Measurements from ENCODE around the gene MTF2.

MTF2 gene

GRCh38 chr1:93087532-93087931 lies 8.4 kb downstream of the MTF2 start:
- DNase-seq, result no peak

DNA sequence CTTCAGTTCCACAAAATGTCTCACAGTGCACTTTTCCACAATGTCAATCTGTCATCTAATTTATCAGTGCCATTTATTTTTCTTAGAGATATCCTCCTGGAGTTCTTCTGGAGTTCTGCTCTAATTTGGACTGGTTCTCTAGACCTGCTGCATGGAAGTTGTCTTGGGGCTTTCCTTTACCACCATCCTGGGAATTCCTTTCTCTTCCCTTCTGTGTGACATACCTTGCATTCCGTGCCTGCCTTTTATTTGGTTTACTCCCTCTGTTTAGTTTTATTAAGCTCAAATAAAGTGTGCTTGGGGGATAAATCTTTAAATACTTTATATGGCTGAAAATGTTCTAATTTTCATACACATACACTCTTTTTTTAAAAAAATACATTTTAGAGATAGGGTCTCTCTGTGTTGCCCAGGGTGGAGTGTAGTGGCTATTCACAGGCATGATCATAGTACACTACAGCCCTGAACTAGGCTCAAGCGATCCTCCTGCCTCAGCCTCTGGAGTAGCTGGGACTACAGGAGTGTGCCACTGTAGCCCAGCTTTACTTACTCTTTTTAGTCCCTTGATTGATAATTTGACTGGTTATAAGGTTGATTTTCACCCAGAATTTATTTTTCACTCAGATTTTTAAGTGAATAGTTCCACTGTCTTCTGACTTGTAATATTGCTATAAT lies 14.4 kb downstream of the MTF2 start:
- DNase-seq, result no peak

- DNase-seq, result no peak
Measured at GRCh38 chr1:93095804-93096585, 16.9 kb downstream of the MTF2 start.

DNA sequence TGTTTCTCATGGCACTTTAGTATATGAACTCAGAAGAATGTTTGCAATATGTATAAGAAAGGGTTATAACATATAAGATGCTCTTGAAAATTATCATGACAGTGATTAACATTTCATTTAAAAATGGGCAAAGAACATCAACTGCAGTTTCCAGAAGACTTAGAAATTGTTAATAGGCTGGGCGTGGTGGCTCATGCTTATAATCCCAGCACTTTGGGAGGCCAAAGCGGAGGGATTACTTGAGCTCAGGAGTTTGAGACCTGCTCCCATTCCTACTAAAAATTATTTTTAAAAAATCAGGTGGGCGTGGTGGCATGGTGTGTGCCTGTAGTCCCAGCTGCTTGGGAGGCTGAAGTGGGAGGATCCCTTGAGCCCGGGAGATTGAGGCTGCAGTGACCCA lies 23.1 kb downstream of the MTF2 start:
- no peak for DNase-seq

- no peak for DNase-seq
Measured at GRCh38 chr1:93106226-93106625, 27.1 kb downstream of the MTF2 start.

GRCh38 chr1:93107395-93107794 lies 28.3 kb downstream of the MTF2 start:
- no peak for DNase-seq

- no peak for DNase-seq
Measured at GRCh38 chr1:93108335-93108734, 29.3 kb downstream of the MTF2 start.

- DNase-seq, result no peak
Measured at GRCh38 chr1:93109578-93109977, 30.5 kb downstream of the MTF2 start.

- DNase-seq, result no peak
Measured at GRCh38 chr1:93111065-93111464, 32.0 kb downstream of the MTF2 start.

DNA sequence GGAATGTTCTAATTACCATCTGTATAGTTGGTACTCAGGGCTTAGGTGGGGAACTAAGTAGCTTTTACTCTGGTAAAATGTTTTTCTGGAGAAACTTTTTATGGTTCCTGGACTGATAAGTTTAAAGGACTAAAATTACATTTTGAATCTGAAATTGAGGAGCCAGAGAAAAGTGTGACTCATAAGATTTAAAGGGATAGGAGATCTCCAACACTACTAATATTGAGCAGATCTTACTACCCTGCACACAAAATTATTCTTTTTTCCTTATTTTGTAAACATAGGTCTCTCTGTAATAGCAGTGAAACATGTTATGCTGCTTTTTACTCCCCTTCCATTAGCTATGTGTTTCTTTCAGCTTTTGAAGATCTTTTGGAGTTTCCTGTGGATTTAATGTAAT lies 32.5 kb downstream of the MTF2 start:
- DNase-seq, result no peak

GRCh38 chr1:93113127-93113526 lies 34.0 kb downstream of the MTF2 start:
- DNase-seq, result no peak

GRCh38 chr1:93114391-93114790 lies 35.3 kb downstream of the MTF2 start:
- no peak for DNase-seq

DNA sequence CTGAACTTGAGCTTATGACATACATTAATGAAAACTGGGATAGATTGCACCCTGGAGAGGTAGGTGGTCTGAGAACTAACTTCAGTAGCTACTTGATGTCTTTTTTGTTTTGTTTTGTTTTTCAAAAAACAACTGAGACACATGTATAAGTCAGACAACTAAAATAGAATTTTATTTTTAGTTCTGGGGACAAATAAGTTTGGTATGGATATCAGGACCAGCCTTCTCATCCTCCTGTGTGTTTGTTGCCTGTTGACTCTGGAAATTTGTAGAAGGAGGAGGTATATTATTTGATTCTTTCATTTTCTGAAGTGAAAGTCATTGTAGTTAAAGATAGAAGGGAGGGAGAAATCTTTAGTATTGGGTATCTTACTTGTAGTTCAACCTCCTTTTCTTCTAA lies 41.5 kb downstream of the MTF2 start:
- DNase-seq, result no peak

DNA sequence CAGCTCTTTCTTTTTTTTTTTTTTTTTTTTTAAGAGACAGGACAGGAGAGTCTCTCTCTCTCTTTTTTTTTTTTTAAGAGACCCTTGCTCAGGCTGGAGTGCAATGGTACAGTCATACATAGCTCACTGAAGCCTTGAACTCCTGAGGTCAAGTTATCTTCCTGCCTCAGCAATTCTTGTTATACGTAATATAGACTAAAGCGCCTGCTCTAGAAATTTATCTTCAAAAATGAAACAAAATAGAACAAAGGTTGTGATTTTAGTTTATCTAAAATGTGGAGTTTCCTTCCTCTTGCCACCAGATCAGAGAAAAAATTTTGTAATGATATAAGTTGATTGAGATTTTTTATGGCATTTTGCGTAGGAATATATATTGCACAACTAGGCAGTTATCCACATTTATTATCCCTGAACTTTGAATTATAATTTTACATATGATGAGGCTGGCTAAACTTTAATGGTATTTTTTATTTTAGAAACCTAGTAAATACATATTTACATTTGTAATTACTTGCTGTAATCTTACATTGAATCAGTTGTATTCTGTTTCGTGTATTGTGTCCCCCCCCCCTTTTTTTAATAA lies 44.2 kb downstream of the MTF2 start:
- no peak for DNase-seq

- no peak for DNase-seq
Measured at GRCh38 chr1:93124556-93125355, 45.7 kb downstream of the MTF2 start.

DNA sequence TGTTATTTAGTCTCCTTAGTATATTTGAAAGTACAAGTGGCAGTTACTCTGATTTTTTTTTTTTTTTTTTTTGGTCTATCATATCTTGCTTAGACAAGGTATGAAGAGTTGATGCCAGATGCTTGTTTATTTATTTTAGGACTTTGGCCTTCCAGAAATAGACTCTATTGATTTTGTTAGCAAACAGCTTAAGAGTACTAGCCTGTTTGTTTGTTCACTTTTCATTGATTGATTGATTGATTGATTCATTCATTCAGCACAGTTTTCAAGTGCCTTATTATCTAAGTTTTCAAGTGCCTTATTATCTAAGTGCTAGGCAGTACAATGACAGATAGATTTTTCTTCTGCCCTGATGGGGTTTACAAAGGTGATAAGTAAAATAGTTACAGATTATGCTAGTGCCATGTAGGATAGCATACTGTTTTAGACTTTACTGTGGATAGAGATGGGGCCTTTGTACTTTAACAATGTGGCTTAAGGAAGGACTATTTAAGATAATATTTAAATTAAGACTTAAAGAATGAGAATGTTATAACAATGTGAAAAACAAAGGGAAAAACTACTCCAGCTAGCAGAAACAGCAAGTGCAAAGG lies 50.5 kb downstream of the MTF2 start:
- DNase-seq, result no peak

DNA sequence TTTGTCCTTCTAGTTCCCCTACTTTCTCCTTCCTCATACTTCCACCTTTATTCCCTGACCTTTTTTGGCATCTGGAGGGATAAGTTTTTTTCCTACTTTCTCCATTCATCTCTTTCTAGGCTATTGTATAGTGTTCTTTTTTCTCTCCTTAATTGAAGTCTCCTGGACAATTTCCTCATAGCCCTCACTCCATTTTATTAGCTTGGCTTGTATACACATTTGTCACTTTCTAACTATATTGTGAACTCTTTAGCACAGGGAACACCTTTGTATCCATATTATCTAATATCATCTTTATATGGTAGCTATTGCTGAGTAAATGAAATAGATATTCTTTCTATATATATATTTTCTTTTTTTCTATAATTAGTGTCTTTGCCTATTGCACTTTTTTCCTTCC lies 53.6 kb downstream of the MTF2 start:
- no peak for DNase-seq

DNA sequence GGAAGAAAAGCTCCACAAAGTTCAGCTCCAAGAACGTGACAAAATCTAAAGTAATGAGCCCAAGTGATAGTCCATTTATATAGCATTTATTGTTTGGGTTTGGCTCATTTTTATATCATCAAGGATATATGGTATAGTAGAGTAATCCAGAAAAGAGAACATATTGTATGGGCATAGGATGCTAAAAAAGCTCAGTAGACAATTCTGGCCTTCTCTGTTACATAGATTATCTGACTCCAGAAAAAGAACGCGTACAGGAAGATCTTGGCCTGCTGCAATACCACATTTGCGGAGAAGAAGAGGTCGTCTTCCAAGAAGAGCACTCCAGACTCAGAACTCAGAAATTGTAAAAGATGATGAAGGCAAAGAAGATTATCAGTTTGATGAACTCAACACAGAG lies 57.4 kb downstream of the MTF2 start:
- no peak for DNase-seq

DNA sequence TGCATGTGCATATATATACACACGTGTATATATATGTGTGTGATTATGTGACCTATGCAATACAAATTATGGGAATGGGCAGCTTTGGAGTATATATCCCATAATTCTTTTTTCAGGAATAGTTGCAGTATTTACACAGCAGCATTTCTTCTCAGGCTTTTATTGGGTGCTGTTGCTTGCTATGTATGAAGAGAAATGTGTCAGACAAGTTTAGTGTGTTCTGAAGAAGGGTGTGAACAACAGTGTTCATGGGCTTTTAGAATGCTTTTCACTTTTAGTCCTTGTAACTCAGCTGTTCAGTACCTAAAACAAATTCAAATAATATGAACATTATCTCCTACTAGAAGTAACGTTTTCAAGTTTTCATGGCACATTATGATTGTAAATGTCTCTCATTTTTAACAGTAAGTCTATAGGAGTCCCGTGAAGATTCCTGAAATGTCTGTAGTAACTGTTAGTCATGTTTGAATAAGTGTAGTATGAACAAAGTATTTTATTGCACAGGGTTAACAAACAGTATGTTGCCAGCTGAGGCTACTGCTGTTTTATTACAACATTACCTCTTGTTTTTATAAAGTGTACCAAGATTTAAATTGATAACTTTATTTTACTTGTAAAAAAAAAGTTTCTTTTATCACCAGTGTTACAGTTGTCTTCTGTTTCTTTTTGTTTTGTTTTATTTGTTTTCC lies 58.7 kb downstream of the MTF2 start:
- DNase-seq, result no peak

DNA sequence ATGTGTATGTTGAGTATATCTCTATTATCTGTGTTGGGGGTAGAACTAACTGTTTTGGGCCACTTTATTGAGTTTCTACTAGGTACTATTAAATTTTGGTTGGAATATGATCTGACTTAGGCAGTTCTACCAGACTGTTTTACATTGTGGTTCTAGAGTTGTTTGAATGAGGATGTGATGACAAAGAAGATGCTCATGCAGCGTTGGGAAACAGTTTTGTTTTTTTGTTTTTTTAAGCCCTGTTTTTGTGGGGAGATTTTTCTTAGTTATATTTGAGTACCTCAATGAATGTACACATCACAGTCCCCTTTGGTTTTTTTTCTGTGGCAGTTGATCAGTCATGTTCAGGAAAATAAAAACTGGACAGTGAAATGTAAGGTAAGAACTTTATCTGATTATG lies 61.0 kb downstream of the MTF2 start:
- DNase-seq, result no peak

GRCh38 chr1:93142161-93142560 lies 63.1 kb downstream of the MTF2 start:
- no peak for DNase-seq

DNA sequence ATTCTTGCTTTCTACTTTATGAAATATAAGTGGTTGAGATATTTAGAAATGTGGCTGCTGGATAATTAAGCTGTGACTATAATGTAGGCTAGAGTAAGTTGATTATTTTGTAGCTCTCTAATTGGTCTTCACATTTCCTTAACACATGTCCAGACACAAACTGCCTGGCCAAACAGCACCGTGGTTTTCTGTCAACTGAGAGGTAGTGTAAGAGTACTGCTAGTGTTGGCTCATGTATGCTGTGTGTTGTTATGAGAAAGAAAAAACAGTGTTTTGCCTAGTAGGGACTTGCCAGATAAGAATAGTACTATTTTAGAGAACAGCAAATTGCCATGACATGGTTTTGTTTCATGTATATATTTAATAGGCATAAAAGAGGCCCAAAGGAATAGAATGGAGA lies 64.1 kb downstream of the MTF2 start:
- DNase-seq, result no peak

All from right hindlimb (tissue), 1 donor.